Amygdala (tissue), 56 donors: ENCODE data around the gene MBOAT1.
"Not testable (repeated sequence)": the region's sequence is repeated elsewhere in the genome, so short reads cannot be mapped to it uniquely, and the experiment has no call there.

Experiments used
- DNase-seq, 56 donors: peaks; one replicate each; lab custom pipeline; 2025; lab: John Stamatoyannopoulos, UW

Gene MBOAT1

DNA sequence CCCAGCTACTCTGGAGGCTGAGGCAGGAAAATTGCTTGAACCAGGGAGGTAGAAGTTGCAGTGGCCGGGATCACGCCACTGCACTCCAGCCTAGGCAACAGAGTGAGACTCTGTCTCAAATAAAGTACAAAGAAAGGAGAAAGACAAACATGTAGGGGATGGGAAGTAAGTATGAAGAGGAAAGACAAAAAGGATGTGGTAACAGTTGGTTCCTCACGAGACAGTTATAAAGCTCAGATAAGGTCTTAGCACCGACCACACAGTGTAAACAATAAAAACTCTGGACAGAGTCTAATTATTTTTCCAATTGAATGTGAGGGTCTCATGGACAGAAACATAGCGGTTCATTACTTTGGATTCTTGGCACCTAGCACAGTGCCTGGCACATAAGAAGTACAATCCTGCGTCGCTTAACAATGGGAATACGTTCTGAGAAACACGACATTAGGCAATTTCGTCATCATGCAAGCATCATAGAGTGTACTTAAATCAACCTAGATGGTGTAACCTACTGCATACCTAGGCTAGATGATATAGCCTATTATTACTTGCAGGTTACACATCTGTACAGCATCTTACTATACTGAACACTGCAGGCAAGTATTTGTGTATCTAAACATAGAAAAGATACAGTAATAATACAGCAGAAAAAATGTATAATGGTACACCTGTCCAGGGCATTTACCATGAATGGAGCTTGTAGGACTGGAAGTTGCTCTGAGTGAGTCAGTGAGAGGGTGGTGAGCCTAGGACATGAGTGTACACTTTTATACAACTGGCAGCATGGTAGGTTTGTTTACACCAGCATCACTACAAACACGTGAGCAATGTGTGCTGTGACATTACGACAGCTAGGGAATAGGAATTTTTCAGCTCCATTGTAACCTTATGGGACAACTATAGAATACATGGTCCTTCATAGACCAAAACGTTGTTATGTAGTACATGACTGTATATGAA is 38.2 kb downstream of the MBOAT1 start:
- no peak for DNase-seq

- DNase-seq, result no peak
Observed at GRCh38 chr6:20172842-20173456, 39.3 kb downstream of the MBOAT1 start.

DNA sequence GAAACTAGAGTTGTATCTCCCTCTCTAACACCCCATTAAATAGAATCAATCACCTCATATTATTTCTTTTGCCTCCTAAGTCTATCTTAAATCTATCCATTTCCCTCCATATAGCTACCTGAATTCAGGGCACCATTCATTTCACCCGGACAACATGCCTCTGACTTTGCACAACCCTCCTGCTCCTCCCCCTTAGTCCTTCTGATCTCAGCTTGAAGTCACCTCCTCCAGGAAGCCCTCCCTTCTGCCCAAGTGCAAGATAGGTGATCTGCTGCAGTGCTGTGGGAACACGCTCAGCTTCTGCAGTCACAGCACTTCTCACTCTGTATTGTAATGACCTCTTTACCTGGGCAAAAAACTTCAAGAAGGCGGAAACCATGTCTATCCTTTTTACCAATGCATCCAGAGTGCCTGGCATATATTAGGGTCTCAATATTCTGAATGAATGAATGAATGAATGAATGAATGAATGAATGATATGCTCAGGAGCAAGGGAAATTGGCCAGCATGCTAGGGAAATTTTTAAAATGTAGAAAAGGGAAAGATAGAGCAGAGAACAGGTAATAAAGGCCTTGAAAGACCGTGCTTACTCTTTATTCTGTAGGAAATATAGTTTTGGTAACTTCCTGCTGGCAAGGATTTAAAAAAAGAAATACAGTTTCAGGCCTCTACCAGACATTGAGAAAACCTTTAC is 41.7 kb downstream of the MBOAT1 start:
- no peak for DNase-seq

GRCh38 chr6:20169786-20170185 is 42.5 kb downstream of the MBOAT1 start:
- no peak for DNase-seq

DNA sequence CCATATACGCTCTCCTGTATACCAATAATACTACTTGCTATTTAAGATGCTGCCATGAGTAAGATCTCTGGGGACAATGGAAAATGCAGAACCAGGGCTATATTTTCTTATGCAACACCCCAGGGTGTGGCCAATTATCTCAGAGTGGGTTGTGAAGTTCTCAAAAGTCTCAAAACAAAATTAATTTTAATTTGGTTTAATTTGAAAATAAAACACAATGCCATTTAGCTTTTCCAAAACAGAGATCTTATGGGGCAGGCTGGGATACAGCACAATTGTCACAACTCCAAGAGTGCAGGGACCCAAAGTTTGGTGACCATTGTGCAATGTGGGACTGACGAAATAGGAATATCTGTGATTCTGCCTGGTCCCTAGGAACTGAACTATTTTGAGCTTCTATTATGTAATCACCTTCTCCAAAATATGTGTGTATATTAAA is 43.1 kb downstream of the MBOAT1 start:
- DNase-seq, result no peak

DNA sequence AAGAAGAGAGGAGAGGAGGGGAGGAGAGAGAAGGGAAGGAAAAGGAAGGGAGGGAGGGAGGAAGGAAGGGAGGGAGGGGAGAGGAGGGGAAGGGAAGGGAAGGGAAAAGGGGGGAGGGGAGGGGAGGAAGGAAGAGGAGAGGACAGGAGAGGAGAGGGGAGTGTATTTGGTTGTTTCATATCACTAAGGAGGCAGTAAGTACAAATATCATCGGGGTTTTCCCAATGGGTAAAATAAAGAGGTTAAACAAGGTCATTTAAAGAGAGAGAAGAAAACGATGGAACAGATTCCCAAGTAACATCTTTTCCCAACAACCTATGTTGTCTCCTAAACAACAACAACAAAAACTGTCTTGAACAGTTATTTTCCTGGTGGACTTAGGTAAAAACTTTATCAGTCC is 43.6 kb downstream of the MBOAT1 start:
- no peak for DNase-seq

DNA sequence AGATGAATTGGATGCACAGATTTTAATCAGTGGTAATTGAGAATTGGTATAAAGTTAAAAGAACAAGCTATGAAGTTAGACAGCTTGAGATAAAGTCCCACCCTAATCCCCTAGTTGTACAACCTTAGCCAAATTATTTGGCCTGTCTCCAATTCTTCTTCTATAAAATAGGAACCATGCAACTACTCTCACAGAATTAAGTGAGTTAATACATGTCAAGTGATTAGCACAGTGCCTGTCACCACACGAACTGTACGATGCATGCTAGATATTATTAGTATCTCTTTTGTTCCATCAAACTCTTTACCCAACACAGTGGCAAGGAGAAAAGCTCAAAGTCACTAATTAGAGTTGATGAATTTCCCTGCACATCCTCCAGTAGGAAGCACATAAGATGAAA is 44.7 kb downstream of the MBOAT1 start:
- no peak for DNase-seq

DNA sequence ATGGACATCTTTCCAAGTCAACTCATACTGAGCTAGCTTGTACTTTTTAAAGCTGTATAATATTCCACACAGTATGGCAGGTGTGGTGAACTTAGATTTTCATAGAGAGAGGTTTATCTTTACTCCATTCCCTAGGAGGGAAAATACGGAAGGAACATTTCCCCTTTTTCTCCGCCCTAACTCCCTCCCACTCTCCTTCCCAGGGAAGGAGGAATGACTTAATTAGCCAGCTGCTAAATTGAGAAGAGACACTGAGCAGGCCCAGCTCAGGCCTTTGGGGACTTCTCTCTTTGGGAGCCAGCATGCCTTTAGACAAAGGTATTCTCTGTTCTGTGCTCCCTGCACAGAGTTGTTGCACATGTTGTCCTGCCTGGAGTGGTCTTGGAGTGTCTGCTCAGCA is 46.1 kb downstream of the MBOAT1 start:
- DNase-seq, result no peak

DNA sequence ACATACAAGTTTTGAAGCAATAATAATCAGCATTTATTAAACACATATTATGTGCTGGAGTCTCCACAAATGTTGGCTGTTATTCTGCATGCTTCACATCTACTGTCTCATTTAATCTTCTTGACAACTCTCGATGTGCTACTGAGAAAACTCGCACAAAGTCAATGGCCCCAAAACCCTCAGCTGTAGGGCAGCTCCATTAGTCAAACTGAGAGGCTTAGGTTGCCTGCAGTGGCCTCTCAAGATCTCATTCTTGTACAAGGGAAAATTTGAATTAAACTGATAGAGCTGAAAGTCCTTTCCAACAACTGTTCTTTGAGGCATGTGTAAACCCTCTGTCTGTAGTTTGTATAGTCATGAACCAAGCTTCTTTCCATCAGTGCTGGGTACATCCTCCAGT is 49.8 kb downstream of the MBOAT1 start:
- DNase-seq, result no peak

DNA sequence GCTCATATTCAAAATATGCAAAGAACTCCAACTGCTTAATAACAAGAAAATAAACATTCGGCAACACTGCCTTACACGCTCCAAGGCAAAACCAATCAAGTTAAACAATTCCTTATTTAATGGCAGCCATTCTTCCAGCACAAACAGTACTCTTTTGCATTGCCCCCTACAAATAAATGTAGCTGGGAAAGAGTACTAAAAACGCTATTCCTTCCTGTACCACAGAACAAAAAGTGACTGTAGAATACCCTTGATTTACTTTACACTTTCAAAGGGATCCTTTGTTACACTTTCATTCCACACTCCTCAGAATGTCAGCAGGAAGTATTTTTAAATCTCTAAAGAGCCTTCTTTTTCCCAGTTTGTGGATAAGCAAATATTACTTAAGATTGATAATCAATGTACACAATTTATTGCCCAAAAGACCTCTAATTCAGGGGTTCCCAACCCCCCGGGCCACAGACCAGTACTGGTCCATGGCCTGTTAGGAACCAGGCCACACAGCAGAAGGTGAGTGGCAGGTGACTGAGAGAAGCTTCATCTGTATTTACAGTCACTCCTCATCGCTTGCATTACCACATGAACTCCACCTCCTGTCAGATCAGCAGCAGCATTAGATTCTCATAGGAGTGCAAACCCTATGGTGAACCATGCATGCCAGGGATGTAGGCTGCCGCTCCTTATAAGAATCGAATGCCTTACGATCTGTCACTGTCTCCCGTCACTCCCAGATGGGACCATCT is 51.6 kb downstream of the MBOAT1 start:
- no peak for DNase-seq

- DNase-seq, result peak in 1 of 56 donors; percentile 0
Observed at GRCh38 chr6:20159781-20160540, 52.3 kb downstream of the MBOAT1 start.

- no peak for DNase-seq
Observed at GRCh38 chr6:20159098-20159497, 53.2 kb downstream of the MBOAT1 start.

- no peak for DNase-seq
Observed at GRCh38 chr6:20158676-20159075, 53.6 kb downstream of the MBOAT1 start.

GRCh38 chr6:20156824-20157223 is 55.4 kb downstream of the MBOAT1 start:
- no peak for DNase-seq

DNA sequence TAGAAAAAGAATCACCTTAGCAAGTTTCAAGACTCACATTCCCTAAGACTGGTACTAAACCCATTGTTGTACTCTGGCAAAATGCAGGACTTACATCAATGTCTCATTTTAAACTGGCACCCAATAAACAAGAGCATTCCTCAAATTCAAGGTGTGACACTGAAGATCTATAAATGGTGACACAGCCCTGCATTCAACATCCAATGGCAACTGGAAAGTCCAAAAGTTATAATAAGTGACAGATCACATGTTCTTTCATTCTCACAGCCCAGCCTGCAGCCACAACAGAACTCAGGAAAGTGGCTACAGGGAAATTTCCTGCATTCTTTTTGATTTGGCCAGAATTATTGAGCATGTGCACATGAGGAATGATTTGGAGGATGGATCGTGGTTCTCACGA is 57.5 kb downstream of the MBOAT1 start:
- DNase-seq, result no peak

DNA sequence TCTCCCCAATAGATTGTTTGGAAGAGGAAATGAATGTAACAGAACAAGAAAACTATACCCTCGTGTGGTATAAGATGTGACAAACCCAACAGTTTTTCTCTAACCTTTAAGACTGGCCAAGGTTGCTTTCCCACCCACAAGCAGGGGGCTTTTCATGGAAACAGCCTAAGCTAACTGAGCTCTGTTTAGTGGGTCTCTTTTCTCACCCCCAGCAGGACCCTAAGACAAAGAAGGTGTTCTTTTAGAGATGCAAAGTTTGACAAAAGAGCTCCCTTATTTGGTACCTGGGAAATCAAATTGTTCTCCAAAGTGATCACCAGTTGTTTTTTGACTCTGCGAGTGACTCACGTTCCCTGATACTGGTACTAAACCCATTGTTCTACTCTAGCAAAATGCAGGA is 59.1 kb downstream of the MBOAT1 start:
- no peak for DNase-seq

- no peak for DNase-seq
Observed at GRCh38 chr6:20148433-20148832, 63.8 kb downstream of the MBOAT1 start.

DNA sequence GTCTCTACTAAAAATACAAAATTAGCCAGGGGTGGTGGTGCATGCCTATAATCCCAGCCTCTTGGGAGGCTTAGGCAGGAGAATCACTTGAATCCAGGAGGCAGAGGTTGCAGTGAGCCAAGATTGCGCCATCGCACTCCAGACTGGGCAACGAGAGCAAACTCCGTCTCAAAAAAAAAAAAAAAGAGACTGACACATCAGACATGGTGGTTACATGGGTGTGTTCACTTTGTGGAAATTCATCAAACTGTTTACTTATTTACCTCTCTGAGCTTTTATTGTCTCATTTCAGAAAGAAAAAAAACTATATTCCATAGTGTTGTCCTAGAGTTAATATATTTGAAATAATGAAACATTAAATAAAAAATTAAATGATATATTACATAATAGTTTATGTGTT is 64.8 kb downstream of the MBOAT1 start:
- no peak for DNase-seq

DNA sequence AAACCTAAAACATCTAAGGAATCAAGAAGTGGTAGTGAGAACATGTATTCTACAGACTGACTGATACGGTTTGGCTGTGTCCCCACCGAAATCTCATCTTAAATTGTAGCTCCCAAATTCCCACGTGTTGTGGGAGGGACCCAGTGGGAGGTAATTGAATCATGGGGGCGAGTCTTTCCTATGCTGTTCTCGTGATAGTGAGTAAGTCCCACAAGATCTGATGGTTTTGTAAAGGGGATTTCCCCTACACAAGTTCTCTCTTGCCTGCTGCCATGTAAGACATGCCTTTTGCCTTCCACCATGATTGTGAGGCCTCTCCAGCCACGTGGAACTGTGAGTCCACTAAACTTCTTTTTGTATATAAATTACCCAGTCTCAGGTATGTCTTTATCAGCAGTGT is 65.4 kb downstream of the MBOAT1 start:
- DNase-seq, result not testable (repeated sequence)

- no peak for DNase-seq
Observed at GRCh38 chr6:20146291-20146690, 66.0 kb downstream of the MBOAT1 start.
